ENCODE results near the gene RFX4. TPM values are rescaled to one million over a fixed set of nuclear protein-coding genes. Genes with fewer than 3 reads are reported as not detected.

RFX4 gene
- total and polyA plus RNA-seq, 9 of the 15 experiments (the other 6 are each of a cell fraction or from before 2014, with no cell fraction given) = not detected

DNA sequence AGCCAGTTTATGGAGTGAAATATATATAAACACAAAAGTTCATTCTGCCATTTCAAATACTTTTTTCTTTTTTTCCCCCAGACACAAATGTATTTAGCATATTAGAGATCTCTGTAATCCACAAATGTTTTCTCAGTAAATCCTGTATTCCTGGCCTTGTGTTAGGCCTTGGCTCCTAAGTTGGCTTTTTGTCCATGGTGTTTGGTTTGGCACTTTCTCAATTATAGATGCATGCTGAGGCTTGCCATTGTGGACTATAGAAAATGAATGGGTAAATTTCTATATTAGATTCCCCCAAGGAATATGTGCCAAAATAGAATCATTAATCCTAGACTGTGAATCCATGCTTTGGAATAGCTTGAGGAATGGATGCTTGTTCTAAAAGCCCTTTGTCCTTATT, 208.7 kb downstream of the RFX4 start (continued):
- TF ChIP-seq, protein P1, sequence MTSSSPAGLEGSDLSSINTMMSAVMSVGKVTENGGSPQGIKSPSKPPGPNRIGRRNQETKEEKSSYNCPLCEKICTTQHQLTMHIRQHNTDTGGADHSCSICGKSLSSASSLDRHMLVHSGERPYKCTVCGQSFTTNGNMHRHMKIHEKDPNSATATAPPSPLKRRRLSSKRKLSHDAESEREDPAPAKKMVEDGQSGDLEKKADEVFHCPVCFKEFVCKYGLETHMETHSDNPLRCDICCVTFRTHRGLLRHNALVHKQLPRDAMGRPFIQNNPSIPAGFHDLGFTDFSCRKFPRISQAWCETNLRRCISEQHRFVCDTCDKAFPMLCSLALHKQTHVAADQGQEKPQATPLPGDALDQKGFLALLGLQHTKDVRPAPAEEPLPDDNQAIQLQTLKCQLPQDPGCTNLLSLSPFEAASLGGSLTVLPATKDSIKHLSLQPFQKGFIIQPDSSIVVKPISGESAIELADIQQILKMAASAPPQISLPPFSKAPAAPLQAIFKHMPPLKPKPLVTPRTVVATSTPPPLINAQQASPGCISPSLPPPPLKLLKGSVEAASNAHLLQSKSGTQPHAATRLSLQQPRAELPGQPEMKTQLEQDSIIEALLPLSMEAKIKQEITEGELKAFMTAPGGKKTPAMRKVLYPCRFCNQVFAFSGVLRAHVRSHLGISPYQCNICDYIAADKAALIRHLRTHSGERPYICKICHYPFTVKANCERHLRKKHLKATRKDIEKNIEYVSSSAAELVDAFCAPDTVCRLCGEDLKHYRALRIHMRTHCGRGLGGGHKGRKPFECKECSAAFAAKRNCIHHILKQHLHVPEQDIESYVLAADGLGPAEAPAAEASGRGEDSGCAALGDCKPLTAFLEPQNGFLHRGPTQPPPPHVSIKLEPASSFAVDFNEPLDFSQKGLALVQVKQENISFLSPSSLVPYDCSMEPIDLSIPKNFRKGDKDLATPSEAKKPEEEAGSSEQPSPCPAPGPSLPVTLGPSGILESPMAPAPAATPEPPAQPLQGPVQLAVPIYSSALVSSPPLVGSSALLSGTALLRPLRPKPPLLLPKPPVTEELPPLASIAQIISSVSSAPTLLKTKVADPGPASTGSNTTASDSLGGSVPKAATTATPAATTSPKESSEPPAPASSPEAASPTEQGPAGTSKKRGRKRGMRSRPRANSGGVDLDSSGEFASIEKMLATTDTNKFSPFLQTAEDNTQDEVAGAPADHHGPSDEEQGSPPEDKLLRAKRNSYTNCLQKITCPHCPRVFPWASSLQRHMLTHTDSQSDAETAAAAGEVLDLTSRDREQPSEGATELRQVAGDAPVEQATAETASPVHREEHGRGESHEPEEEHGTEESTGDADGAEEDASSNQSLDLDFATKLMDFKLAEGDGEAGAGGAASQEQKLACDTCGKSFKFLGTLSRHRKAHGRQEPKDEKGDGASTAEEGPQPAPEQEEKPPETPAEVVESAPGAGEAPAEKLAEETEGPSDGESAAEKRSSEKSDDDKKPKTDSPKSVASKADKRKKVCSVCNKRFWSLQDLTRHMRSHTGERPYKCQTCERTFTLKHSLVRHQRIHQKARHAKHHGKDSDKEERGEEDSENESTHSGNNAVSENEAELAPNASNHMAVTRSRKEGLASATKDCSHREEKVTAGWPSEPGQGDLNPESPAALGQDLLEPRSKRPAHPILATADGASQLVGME (CRISPR knock-in tag; IDR thresholded peaks at IDR 0.05) = no peak
- TF ChIP-seq LARP7 (IDR thresholded peaks at IDR 0.05) = no peak
- TF ChIP-seq, protein P2, sequence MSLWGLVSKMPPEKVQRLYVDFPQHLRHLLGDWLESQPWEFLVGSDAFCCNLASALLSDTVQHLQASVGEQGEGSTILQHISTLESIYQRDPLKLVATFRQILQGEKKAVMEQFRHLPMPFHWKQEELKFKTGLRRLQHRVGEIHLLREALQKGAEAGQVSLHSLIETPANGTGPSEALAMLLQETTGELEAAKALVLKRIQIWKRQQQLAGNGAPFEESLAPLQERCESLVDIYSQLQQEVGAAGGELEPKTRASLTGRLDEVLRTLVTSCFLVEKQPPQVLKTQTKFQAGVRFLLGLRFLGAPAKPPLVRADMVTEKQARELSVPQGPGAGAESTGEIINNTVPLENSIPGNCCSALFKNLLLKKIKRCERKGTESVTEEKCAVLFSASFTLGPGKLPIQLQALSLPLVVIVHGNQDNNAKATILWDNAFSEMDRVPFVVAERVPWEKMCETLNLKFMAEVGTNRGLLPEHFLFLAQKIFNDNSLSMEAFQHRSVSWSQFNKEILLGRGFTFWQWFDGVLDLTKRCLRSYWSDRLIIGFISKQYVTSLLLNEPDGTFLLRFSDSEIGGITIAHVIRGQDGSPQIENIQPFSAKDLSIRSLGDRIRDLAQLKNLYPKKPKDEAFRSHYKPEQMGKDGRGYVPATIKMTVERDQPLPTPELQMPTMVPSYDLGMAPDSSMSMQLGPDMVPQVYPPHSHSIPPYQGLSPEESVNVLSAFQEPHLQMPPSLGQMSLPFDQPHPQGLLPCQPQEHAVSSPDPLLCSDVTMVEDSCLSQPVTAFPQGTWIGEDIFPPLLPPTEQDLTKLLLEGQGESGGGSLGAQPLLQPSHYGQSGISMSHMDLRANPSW (CRISPR knock-in tag; IDR thresholded peaks at IDR 0.05) = no peak
- TF ChIP-seq NR2C2 (CRISPR knock-in tag; IDR thresholded peaks at IDR 0.05) = no peak
- no peak for TF ChIP-seq NR2C2 (tag; IDR thresholded peaks at IDR 0.05)
